Measurements from ENCODE around the gene MDP1. TPM values are rescaled to one million over a fixed set of nuclear protein-coding genes. Genes with fewer than 3 reads are reported as not detected.

MDP1 gene
- total RNA-seq, 1 donor from 2014 or later = 23.2 TPM

DNA sequence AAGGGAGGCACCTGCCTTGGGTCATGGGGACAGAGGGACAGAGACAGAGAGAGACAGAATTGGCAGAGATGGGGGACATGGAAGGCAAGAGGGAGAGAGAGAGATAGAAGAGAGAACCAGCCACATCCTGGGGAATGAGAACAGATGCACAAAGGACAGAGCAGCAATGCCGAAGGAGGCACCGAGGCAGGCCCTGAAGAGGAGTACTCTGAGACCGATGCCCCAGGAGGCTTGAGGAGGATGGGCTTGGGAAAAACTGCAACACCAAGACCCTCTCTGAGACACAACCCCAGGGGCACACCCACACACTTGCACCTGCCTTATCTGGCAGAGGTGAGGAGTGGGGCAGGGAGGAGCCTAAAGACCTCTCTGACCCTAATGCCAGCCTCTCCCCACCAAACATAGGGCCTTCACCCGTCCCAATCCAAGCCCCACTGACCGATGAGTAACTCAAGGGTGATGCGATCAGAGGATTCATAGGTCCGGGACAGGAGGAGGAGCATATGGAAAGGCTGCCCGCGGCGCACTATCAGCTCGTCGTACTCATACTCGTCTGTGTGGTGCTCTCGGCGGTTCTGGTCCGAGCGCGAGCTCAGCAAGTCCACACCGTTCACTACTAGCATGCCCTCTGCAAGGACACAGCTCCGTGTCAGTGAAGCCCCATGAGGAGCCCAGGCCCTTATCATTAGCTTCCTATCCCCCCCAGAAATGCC is 45.5 kb upstream of the MDP1 start:
- Mint-ChIP-seq H3K27me3 (ENCODE audit: low read depth) (no peaks in the 10 kb centered on the region), H3K36me3 (ENCODE audit: low read depth) (peaks cover 2% of the 10 kb centered on the region), H3K9me3 (ENCODE audit: low read depth) (no peaks in the 10 kb centered on the region), H3K4me1 (ENCODE audit: low read depth) (peaks cover 28% of the 10 kb centered on the region), H3K4me3 (ENCODE audit: unreplicated experiment) (no peak overlapping the region), H3K27ac (ENCODE audit: unreplicated experiment) (no peak overlapping the region)
- DNase-seq (ENCODE audit: low spot score) = no peak
- TF ChIP-seq, protein P1, sequence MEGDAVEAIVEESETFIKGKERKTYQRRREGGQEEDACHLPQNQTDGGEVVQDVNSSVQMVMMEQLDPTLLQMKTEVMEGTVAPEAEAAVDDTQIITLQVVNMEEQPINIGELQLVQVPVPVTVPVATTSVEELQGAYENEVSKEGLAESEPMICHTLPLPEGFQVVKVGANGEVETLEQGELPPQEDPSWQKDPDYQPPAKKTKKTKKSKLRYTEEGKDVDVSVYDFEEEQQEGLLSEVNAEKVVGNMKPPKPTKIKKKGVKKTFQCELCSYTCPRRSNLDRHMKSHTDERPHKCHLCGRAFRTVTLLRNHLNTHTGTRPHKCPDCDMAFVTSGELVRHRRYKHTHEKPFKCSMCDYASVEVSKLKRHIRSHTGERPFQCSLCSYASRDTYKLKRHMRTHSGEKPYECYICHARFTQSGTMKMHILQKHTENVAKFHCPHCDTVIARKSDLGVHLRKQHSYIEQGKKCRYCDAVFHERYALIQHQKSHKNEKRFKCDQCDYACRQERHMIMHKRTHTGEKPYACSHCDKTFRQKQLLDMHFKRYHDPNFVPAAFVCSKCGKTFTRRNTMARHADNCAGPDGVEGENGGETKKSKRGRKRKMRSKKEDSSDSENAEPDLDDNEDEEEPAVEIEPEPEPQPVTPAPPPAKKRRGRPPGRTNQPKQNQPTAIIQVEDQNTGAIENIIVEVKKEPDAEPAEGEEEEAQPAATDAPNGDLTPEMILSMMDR (IDR thresholded peaks at IDR 0.05) = no peak

GRCh38 chr14:24260780-24261157 is 44.9 kb upstream of the MDP1 start:
- H3K36me3 Mint-ChIP-seq (ENCODE audit: low read depth) = no peaks in the 10 kb centered on the region
- H3K4me3 Mint-ChIP-seq (ENCODE audit: unreplicated experiment) = no peak overlapping the region
- no peak overlapping the region for H3K27ac Mint-ChIP-seq (ENCODE audit: unreplicated experiment)

GRCh38 chr14:24260026-24260779 is 44.3 kb upstream of the MDP1 start:
- Mint-ChIP-seq H3K27me3 (ENCODE audit: low read depth) (no peaks in the 10 kb centered on the region), H3K27ac (ENCODE audit: unreplicated experiment) (no peak overlapping the region)
- peak; percentile 63 for DNase-seq (ENCODE audit: low spot score)

More at GRCh38 chr14:24260780-24261157, 44.9 kb upstream of the MDP1 start:
- H3K27me3 Mint-ChIP-seq (ENCODE audit: low read depth) = no peaks in the 10 kb centered on the region
- peaks cover 29% of the 10 kb centered on the region for H3K4me1 Mint-ChIP-seq (ENCODE audit: low read depth)
- TF ChIP-seq, protein P1 (IDR thresholded peaks at IDR 0.05) = no peak
- H3K9me3 Mint-ChIP-seq (ENCODE audit: low read depth) = no peaks in the 10 kb centered on the region
- DNase-seq (ENCODE audit: low spot score) = peak; percentile 59

GRCh38 chr14:24259282-24260025 is 43.6 kb upstream of the MDP1 start:
- Mint-ChIP-seq H3K4me1 (ENCODE audit: low read depth) (peaks cover 29% of the 10 kb centered on the region), H3K27me3 (ENCODE audit: low read depth) (no peaks in the 10 kb centered on the region), H3K27ac (ENCODE audit: unreplicated experiment) (peak overlapping the region; percentile 17), H3K4me3 (ENCODE audit: unreplicated experiment) (no peak overlapping the region), H3K9me3 (ENCODE audit: low read depth) (no peaks in the 10 kb centered on the region), H3K36me3 (ENCODE audit: low read depth) (peaks cover 1% of the 10 kb centered on the region)
- TF ChIP-seq, protein P1 (IDR thresholded peaks at IDR 0.05) = no peak
- DNase-seq (ENCODE audit: low spot score) = peak; percentile 78

More at GRCh38 chr14:24260026-24260779, 44.3 kb upstream of the MDP1 start:
- TF ChIP-seq, protein P1 (IDR thresholded peaks at IDR 0.05) = no peak
- no peaks in the 10 kb centered on the region for H3K36me3 Mint-ChIP-seq (ENCODE audit: low read depth)
- H3K4me3 Mint-ChIP-seq (ENCODE audit: unreplicated experiment) = no peak overlapping the region
- no peaks in the 10 kb centered on the region for H3K9me3 Mint-ChIP-seq (ENCODE audit: low read depth)
- peaks cover 29% of the 10 kb centered on the region for H3K4me1 Mint-ChIP-seq (ENCODE audit: low read depth)

Measured in chondrocyte (in vitro differentiated cells).